Ascending aorta (tissue), 2 donors: ENCODE results near the gene OSER1. TPM values are rescaled to one million over a fixed set of nuclear protein-coding genes. Genes with fewer than 3 reads are reported as not detected.
"Not testable (repeated sequence)": the region's sequence is repeated elsewhere in the genome, so short reads cannot be mapped to it uniquely, and the experiment has no call there.

Experiments used
- DNase-seq, 2 donors: peaks; one replicate each; pipeline ENCODE4 v3.0.0-alpha.2; 2019; ENCODE audit warnings: low spot score in 2 of 2
- H3K27ac ChIP-seq, 2 donors: fragments of 200-600 bp; sonication (generic); one replicate each; pipeline ENCODE4 v1.5.1; 2016 to 2017; ENCODE audit warnings: mild to moderate bottlenecking in 1 of 2
- H3K27me3 ChIP-seq: fragments of 200-600 bp; sonication (generic); one replicate; pipeline ENCODE4 v1.5.1; 2017
- H3K36me3 ChIP-seq, 2 donors: fragments of 200-600 bp; sonication (generic); one replicate each; pipeline ENCODE4 v1.5.1; 2016
- H3K4me1 ChIP-seq, 2 donors: fragments of 200-600 bp; sonication (generic); one replicate each; pipeline ENCODE4 v1.5.1; 2016 to 2017; ENCODE audit warnings: mild to moderate bottlenecking in 1 of 2
- H3K4me3 ChIP-seq, 2 donors: fragments of 200-600 bp; sonication (generic); one replicate each; pipeline ENCODE4 v1.5.1; 2016 to 2017; ENCODE audit warnings: mild to moderate bottlenecking in 1 of 2
- H3K9me3 ChIP-seq, 2 donors: fragments of 200-600 bp; sonication (generic); one replicate each; pipeline ENCODE4 v1.5.1; 2016
- CTCF ChIP-seq, 3 experiments: fragments of 200-600 bp in 2 of 3; fragments of 450-650 bp in 1 of 3; sonication (generic) in 2 of 3; IDR thresholded peaks; one replicate each; pipeline ENCODE4 v1.5.1; 2016 to 2019; ENCODE audit warnings: antibody characterized with exemption in 3 of 3, mild to moderate bottlenecking in 1 of 3, moderate library complexity in 1 of 3
- intact Hi-C: fragments of 100-400 bp; cut with DNase I; formaldehyde crosslinking; loops from one replicate; pipeline ENCODE4 v1.15.1; 2023
- total RNA-seq: library from RNA; depleted of rRNA; stranded (reverse); fragments of >200 nt; gene quantifications from one replicate; pipeline ENCODE4 v1.1.0, GENCODE V29; 2016

Gene OSER1
- total RNA-seq, 1 donor from 2014 or later, result 9.2 TPM

GRCh38 chr20:44199877-44200276 is 10.7 kb downstream of the OSER1 start:
- TF ChIP-seq CTCF (IDR thresholded peaks at IDR 0.05), result no peak
- Histone ChIP-seq H3K4me3 (no peak overlapping the region), H3K4me1 (peaks cover 4 to 14% of the 10 kb centered on the region in 2 donors), H3K27me3 (no peaks in the 10 kb centered on the region), H3K9me3 (no peaks in the 10 kb centered on the region), H3K27ac (peak overlapping the region in 1 of 2 donors; percentile 34), H3K36me3 (peaks cover 47 to 63% of the 10 kb centered on the region in 2 donors)
- intact Hi-C loops, result loop anchor here (5.0 kb wide), 1 partner anchor 448 kb away; no protein-coding TSS in a partner anchor
- DNase-seq, result no peak

GRCh38 chr20:44198872-44199271 is 11.7 kb downstream of the OSER1 start:
- peaks cover 4 to 7% of the 10 kb centered on the region in 2 donors for H3K4me1 ChIP-seq
- DNase-seq, result no peak
- H3K27ac ChIP-seq, result no peak overlapping the region
- H3K36me3 ChIP-seq, result peaks cover 46 to 61% of the 10 kb centered on the region in 2 donors
- TF ChIP-seq CTCF (IDR thresholded peaks at IDR 0.05), result no peak
- H3K27me3 ChIP-seq, result no peaks in the 10 kb centered on the region
- H3K9me3 ChIP-seq, result no peaks in the 10 kb centered on the region
- intact Hi-C loops, result loop anchor here (5.0 kb wide), 1 partner anchor 447 kb away; no protein-coding TSS in a partner anchor
- H3K4me3 ChIP-seq, result no peak overlapping the region

- DNase-seq, result no peak
- no peaks in the 10 kb centered on the region for H3K27me3 ChIP-seq
- no peaks in the 10 kb centered on the region for H3K9me3 ChIP-seq
- H3K4me1 ChIP-seq, result peaks cover 0 to 4% of the 10 kb centered on the region in 2 donors
- H3K4me3 ChIP-seq, result no peak overlapping the region
- intact Hi-C loops, result loop anchor here (5.0 kb wide), 1 partner anchor 444 kb away; no protein-coding TSS in a partner anchor
- no peak for TF ChIP-seq CTCF (IDR thresholded peaks at IDR 0.05)
- H3K36me3 ChIP-seq, result peaks cover 43 to 51% of the 10 kb centered on the region in 2 donors
- no peak overlapping the region for H3K27ac ChIP-seq
Measured at GRCh38 chr20:44196271-44196670, 14.3 kb downstream of the OSER1 start.

GRCh38 chr20:44195605-44196004 is 15.0 kb downstream of the OSER1 start:
- no peaks in the 10 kb centered on the region for H3K9me3 ChIP-seq
- no peak overlapping the region for H3K27ac ChIP-seq
- no peak for DNase-seq
- no peaks in the 10 kb centered on the region for H3K27me3 ChIP-seq
- no peak overlapping the region for H3K4me3 ChIP-seq
- no peak for TF ChIP-seq CTCF (IDR thresholded peaks at IDR 0.05)
- peaks cover 0 to 4% of the 10 kb centered on the region in 2 donors for H3K4me1 ChIP-seq
- intact Hi-C loops, result loop anchor here (5.0 kb wide), 1 partner anchor 443 kb away; no protein-coding TSS in a partner anchor
- peaks cover 40 to 45% of the 10 kb centered on the region in 2 donors for H3K36me3 ChIP-seq

- H3K36me3 ChIP-seq, result peaks cover 25 to 31% of the 10 kb centered on the region in 2 donors
- no peak overlapping the region for H3K4me3 ChIP-seq
- DNase-seq, result no peak
- H3K9me3 ChIP-seq, result no peaks in the 10 kb centered on the region
- no peak overlapping the region for H3K27ac ChIP-seq
- peaks cover 2 to 5% of the 10 kb centered on the region in 2 donors for H3K4me1 ChIP-seq
- no peak for TF ChIP-seq CTCF (IDR thresholded peaks at IDR 0.05)
- no peaks in the 10 kb centered on the region for H3K27me3 ChIP-seq
- intact Hi-C loops, result no loop called here
Measured at GRCh38 chr20:44193801-44194200, 16.8 kb downstream of the OSER1 start.

- H3K36me3 ChIP-seq, H3K9me3 ChIP-seq, DNase-seq, H3K27me3 ChIP-seq, H3K4me3 ChIP-seq, intact Hi-C loops, H3K27ac ChIP-seq: not testable (repeated sequence)
- peaks cover 9 to 11% of the 10 kb centered on the region in 2 donors for H3K4me1 ChIP-seq
Measured at GRCh38 chr20:44191640-44192039, 18.9 kb downstream of the OSER1 start.
